ENCODE data around the gene MEGF6.

MEGF6 gene, protein sequence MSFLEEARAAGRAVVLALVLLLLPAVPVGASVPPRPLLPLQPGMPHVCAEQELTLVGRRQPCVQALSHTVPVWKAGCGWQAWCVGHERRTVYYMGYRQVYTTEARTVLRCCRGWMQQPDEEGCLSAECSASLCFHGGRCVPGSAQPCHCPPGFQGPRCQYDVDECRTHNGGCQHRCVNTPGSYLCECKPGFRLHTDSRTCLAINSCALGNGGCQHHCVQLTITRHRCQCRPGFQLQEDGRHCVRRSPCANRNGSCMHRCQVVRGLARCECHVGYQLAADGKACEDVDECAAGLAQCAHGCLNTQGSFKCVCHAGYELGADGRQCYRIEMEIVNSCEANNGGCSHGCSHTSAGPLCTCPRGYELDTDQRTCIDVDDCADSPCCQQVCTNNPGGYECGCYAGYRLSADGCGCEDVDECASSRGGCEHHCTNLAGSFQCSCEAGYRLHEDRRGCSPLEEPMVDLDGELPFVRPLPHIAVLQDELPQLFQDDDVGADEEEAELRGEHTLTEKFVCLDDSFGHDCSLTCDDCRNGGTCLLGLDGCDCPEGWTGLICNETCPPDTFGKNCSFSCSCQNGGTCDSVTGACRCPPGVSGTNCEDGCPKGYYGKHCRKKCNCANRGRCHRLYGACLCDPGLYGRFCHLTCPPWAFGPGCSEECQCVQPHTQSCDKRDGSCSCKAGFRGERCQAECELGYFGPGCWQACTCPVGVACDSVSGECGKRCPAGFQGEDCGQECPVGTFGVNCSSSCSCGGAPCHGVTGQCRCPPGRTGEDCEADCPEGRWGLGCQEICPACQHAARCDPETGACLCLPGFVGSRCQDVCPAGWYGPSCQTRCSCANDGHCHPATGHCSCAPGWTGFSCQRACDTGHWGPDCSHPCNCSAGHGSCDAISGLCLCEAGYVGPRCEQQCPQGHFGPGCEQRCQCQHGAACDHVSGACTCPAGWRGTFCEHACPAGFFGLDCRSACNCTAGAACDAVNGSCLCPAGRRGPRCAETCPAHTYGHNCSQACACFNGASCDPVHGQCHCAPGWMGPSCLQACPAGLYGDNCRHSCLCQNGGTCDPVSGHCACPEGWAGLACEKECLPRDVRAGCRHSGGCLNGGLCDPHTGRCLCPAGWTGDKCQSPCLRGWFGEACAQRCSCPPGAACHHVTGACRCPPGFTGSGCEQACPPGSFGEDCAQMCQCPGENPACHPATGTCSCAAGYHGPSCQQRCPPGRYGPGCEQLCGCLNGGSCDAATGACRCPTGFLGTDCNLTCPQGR (N-terminal part only)

GRCh38 chr1:3611170-3612019 is at the start of gene MEGF6:
MEGF6 (minus strand) TSS chr1:3611508; CDS start chr1:3611268, 240 bp downstream.
- no peak for DNase-seq

- DNase-seq, result no peak
These were observed 49.4 kb upstream of the MEGF6 start for GRCh38 chr1:3660704-3661103.

- no peak for DNase-seq
These were observed 47.8 kb upstream of the MEGF6 start for GRCh38 chr1:3659093-3659492.

- DNase-seq, result no peak
These were observed 46.9 kb upstream of the MEGF6 start for GRCh38 chr1:3658231-3658615.

GRCh38 chr1:3657578-3658230 is 46.4 kb upstream of the MEGF6 start:
- DNase-seq, result no peak

- DNase-seq, result no peak
These were observed 45.8 kb upstream of the MEGF6 start for GRCh38 chr1:3657096-3657475.

DNA sequence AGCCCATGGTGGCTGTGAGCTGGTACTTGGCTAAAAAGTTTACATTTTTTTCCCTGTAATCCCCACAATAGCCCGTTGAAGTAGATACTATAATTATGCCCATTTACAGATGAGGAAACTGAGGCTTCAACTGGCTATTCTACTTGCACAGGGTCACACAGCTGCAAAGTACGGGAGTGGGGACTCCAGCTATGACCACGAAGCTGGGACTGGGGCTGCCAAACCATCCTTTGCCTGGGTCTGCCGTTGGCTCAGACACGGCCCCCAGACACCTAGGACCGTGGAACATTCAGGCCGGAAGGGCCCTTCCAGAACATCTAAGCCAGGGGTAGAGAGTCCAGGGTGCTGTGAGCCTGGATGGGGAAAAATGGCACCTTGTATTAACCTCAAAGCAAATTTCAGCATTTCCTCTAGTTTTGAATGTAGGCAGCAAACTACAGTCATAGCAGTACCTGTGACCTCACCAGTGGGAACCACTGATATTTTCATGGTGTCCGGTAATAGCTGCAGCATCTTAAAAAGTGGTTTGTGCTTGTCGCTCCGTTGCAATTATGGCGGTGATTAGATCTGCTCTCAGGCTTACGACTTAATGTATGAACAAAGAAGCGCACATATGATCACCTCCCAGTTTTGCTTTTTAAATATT is 45.3 kb upstream of the MEGF6 start:
- no peak for DNase-seq

- no peak for DNase-seq
These were observed 43.4 kb upstream of the MEGF6 start for GRCh38 chr1:3654549-3655281.

- DNase-seq, result no peak
These were observed 41.9 kb upstream of the MEGF6 start for GRCh38 chr1:3653286-3653618.

DNA sequence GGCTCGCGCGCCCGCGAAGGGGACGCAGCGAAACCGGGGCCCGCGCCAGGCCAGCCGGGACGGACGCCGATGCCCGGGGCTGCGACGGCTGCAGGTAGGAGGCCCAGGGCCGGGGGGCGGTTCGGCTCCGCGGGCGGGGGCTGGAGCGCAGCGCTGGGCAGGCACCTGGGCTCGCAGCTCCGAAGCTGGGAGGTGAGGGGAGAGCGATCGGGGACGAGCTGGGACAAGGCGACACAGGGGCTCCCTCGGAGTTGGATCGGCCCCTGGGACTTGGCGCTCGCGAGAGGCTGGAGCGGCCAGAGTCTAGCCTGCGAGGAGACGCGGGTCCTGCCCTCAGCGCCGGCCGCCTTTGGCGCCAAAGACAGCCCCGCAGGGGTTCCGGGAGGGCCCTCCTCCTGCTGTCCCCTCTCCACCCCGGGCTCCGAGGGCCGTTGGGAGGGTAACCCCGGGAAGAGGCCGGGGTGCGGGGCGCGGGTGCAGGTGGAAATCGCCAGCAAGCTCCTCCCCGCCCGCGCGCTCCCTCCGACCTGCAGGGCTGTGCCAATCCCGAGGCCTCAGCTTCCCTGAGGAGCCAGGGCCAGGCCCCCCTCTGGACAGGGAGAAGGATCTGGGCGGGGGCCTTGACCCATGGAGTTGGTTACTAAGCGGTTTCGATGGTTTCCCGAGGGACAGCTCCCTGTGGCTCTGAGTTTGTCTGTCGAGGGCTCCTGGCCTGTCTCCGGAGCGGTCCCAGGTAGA is 41.4 kb upstream of the MEGF6 start:
- no peak for DNase-seq

DNA sequence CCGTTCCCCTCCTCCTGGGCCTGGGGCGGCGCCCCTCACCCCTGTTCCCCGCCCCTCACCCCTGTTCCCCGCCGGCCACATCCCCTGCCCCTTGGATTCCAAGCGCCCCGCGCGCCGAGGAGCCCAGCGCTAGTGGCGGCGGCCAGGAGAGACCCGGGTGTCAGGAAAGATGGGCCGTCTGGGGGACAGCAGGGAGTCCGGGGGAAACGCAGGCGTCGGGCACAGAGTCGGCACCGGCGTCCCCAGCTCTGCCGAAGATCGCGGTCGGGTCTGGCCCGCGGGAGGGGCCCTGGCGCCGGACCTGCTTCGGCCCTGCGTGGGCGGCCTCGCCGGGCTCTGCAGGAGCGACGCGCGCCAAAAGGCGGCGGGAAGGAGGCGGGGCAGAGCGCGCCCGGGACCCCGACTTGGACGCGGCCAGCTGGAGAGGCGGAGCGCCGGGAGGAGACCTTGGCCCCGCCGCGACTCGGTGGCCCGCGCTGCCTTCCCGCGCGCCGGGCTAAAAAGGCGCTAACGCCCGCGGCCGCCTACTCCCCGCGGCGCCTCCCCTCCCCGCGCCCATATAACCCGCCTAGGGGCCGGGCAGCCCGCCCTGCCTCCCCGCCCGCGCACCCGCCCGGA is 40.7 kb upstream of the MEGF6 start, which contains the start of gene TP73:
TP73 (plus strand) TSS at position 587 of the 618 bp plus-strand sequence. CDS start 29,850 bp downstream, outside the sequence.
- DNase-seq, result no peak

GRCh38 chr1:3651026-3651929 is 40.0 kb upstream of the MEGF6 start:
- no peak for DNase-seq

DNA sequence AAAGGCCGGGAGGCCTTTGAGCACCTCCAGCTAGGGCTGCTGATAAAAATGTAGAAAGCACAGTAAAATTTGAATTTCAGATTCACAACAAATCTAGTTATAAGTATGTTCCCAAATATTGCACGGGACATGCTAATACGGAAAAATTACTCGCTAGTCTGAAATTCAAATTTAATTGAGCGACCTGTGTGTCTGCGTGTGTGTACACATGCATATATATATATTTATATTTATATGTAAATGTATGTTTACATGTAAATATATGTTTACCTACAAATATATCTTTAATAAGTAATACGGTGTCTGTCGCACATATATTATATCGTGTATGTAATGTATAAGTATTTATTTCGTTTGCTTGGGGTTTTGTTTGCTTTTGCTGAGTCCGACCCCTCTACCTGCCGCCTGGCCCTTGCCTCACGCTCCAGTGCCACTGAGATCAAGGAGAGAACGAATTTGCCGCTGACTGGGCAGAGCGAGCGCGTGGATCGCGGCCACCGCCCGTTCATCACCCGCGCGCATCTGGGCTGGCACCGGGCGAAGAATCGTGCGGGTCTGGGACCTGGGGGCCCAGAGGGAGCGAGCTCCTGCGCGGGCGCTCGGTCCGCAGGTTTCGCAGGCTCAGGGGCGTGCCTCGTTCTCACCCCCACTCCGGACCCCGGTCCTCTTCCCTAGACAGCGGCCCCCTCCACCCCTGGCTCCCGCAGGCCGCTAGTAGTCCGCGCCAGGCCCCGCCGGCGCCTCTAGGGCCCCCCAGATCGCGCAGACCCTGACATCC is 39.1 kb upstream of the MEGF6 start:
- no peak for DNase-seq

DNA sequence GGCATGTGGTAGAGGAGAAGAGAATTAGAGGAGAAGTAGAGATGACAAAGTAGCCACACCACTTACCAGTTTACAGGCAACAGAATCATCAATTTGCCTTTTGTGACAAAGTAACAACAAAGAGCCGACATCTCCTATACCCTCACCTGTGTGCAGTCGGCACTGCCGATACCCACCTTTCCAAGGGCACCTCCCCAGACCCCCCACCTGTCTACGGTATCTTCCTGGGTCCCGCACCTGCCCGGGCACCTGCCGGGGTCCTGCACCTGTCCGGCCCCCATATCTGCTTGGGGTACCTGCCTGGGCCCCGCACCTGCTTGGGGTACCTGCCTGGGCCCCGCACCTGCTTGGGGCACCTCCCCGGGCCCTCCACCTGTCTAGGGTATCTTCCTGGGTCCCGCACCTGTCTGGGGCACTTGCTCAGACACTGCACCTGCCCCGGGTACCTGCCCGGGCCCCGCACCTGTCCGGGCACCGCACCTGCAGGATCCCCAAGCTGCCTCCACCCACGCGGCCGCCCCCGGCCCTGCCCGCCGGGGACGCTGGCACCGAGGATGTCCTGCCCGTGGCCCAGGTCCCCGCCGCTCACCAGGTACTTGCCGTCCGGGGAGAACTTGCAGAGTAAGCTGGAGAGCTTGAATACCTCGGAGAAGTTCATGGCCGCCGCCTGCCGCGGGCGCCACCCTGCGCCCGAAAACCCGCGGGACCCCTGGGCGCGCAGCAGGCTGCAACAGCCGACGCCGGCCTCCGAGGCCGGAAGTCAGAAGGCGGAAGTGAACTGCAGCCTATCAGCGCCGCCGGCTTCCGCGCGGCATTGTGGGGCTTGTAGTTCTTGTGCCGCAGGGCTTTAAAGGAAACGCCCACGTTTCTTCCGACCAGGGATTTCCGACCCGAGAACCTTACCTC is 38.3 kb upstream of the MEGF6 start, which contains the start of gene WRAP73:
WRAP73 (minus strand) TSS at position 762 of the 906 bp plus-strand sequence; CDS start at position 658, 104 bp downstream.
- peak; percentile 66 for DNase-seq

GRCh38 chr1:3646596-3646995 is 35.3 kb upstream of the MEGF6 start:
- no peak for DNase-seq

Data from NCI-H1436 treated with DMSO at 0.1 percent for 48 hours (cell line).